Naive thymus-derived CD8-positive, alpha-beta T cell (primary cell): ENCODE data around the gene STPG3. TPM values are rescaled to one million over a fixed set of nuclear protein-coding genes. Genes with fewer than 3 reads are reported as not detected.

Experiments used
- ATAC-seq, 2 donors: fragments of 150-1000 bp; cut with Tn5 transposase in 1 of 2; sonication (Bioruptor Pico), chemical (Tn5 transposase) in 1 of 2; 1 replicate in 1 of 2; 2 replicates in 1 of 2; pipeline ENCODE4 v1.10.0; 2021; ENCODE audit warnings: mild to moderate bottlenecking in 2 of 2, moderate library complexity in 2 of 2
- POLR2A ChIA-PET: fragments of 350-600 bp; sonication (Branson Sonifier 250); formaldehyde crosslinking; loops from one replicate; lab custom pipeline; 2021; ENCODE audit warnings: antibody characterized with exemption; lab: Charles Lee
- DNase-seq, 10 donors: peaks; one replicate each; pipeline versions ENCODE4 v3.0.0 to v3.0.0-alpha.2; 2020 to 2022
- H3K27ac Mint-ChIP-seq, 10 donors: one replicate each; pipeline ENCODE4 v1.8.0; 2020 to 2022; ENCODE audit warnings: mild to moderate bottlenecking in 10 of 10, mixed read lengths in 10 of 10, moderate library complexity in 4 of 10, inconsistent platforms in 1 of 10
- H3K27me3 Mint-ChIP-seq, 5 donors: one replicate each; pipeline ENCODE4 v1.8.0; 2021 to 2022; ENCODE audit warnings: mixed read lengths in 5 of 5
- H3K36me3 Mint-ChIP-seq, 3 donors: one replicate each; pipeline ENCODE4 v1.8.0; 2020 to 2022; ENCODE audit warnings: mixed read lengths in 3 of 3, mild to moderate bottlenecking in 2 of 3, inconsistent platforms in 1 of 3
- H3K4me1 Mint-ChIP-seq, 4 donors: one replicate each; pipeline ENCODE4 v1.8.0; 2021 to 2022; ENCODE audit warnings: mixed read lengths in 4 of 4
- H3K4me3 Mint-ChIP-seq, 10 donors: one replicate each; pipeline ENCODE4 v1.8.0; 2020 to 2022; ENCODE audit warnings: mild to moderate bottlenecking in 10 of 10, mixed read lengths in 10 of 10, moderate library complexity in 6 of 10, inconsistent platforms in 1 of 10
- H3K9me3 Mint-ChIP-seq, 9 donors: one replicate each; pipeline ENCODE4 v1.8.0; 2020 to 2022; ENCODE audit warnings: mixed read lengths in 9 of 9, mild to moderate bottlenecking in 3 of 9, inconsistent platforms in 1 of 9, moderate library complexity in 1 of 9
- polyA plus RNA-seq, 3 donors: library from polyadenylated mRNA; unstranded; fragments of 300-500 nt; fragmentation: Illumina TruSeq; gene quantifications; one replicate each; pipeline ENCODE4 v1.2.3, GENCODE V29; 2021
- total RNA-seq, 8 experiments: library from RNA in 2 of 8; stranded (reverse) in 2 of 8; gene quantifications; one replicate each; pipeline ENCODE4 v1.2.3 and lab custom pipeline; 2021 to 2026

The STPG3 gene
- total and polyA plus RNA-seq, 5 experiments from 2014 or later = not detected

DNA sequence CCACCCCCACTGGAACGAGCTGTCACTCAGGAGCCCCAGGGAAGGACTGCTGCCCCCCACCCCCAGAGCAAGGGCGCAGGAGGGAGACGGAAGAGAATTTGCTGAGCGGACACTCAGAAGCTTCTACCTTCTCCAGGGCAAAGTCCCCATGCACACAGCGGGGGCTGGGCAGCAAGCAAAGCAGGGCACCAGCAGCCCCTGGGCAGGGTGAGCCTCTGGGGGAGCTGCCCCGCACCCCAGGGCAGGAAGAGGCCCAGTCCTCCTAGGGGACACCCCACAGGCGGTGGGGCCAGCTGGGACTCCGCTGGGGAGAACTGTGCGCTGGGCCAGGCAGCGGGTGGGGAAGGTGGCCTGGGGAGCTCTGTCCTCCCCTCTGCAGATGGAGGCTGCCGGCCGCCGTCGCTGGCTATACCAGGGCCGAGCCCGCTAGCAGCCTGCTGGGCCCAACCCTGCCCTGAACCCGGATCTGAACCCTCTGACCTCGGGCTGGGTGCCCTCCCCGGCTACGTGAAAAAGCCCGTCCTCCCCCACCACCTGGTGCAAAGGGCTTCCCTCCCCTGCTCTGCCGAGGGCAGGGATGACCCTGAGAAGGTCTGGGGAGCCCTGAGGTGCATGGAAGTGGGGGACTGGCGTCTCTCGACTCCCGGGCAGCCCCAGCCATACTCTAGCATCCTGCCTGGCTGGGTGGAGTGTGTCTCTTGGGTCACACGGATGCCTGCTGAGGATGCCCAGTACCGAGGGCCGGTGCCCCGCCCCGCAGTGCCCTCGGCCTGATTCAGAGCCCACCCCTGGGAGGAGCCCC is 21.0 kb upstream of the STPG3 start:
- Mint-ChIP-seq H3K4me1 (peaks cover 4 to 12% (median 6%) of the 10 kb centered on the region in 4 donors), H3K27ac (no peak overlapping the region), H3K36me3 (peaks cover 0 to 2% (median 1%) of the 10 kb centered on the region in 3 donors), H3K9me3 (no peaks in the 10 kb centered on the region), H3K27me3 (peaks cover 2 to 24% (median 4%) of the 10 kb centered on the region in 5 donors), H3K4me3 (no peak overlapping the region)
- POLR2A ChIA-PET = interaction anchor here (3.0 kb wide), 1 partner anchor 10 kb away, joined by 8 read pairs; the partner anchor contains the start of gene TUBB4B
- DNase-seq = no peak
- ATAC-seq = no peak

DNA sequence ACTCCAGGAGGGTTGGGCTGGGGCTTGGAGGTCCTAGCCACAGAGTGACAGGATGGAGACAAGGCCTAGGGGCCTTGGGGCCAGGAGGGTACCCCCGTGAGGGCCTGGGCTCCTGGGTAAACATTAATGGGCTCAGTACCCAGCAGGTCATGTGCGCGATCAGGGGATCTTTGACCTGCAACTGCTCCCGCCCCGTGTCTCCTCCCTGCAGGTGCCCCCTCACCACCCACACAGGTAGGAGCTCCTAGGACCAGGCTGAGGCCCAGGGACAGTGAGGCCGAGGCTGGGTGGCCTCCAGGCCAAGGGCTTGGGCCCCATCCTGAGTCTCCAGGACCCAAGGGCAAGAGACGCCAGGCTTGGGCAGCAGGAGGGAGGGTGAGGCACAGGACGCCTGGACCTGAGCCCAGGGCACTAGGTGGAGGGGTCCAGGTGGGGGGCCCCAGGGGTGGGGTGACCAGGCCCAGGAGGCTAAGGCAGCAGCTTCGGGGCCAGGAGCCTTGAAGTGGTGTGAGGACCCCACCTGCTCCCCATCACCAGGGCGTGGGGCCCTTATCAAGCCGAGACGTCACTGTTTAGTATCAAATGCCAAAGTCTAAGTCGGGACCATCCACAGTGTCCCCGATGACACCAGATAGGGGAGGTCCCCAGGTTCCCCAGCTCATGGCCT is 20.2 kb upstream of the STPG3 start, which contains the start of gene SLC34A3:
Gene SLC34A3 (plus strand): TSS at position 197 of the 667 bp plus-strand sequence. CDS start 802 bp downstream, outside the sequence.
- Mint-ChIP-seq H3K36me3 (peaks cover 0 to 2% (median 1%) of the 10 kb centered on the region in 3 donors), H3K27me3 (peaks cover 2 to 28% (median 4%) of the 10 kb centered on the region in 5 donors), H3K9me3 (no peaks in the 10 kb centered on the region), H3K27ac (no peak within 1 kb of the TSS), H3K4me3 (no peak within 1 kb of the TSS), H3K4me1 (peaks cover 5 to 11% (median 7%) of the 10 kb centered on the region in 4 donors)
- no peak for DNase-seq
- ATAC-seq = no peak
- POLR2A ChIA-PET = interaction anchor here (0.5 to 3.0 kb wide), 2 partner anchors 9 to 98 kb away, joined by 3 to 8 read pairs; partner anchors contain the start of gene TUBB4B

DNA sequence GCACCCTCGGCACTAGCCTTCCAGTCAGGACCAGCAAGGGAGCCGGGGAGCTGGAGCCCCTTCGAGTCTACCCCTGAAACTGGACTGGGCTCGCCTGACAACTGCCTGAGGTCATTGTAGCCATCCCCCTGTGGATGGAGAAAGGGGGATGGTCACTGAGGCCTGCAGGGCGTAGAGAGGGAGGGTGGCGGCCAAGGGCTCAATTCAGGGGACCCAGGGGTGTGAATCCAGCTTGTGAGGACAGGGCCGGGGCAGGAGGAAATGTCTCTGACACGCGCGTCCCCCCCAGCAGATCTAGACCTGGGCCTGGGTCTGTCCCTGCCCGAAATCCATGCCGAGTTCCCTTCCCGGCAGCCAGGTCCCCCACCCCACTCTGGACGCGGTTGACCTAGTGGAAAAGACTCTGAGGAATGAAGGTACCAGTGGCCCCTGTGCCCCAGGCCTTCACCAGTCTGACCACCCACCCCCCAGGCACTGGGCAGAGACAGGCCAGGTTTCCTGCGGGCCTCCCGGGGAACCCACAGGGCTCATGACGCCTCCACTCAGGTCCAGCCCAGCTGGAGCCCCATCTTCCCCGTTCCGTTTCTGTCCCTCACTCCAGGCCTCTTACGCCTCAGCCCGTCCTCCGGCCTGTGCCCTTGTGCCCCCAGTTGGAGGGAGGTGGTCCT is 19.6 kb upstream of the STPG3 start:
- peaks cover 2 to 28% (median 4%) of the 10 kb centered on the region in 5 donors for H3K27me3 Mint-ChIP-seq
- H3K36me3 Mint-ChIP-seq = peaks cover 0 to 2% (median 1%) of the 10 kb centered on the region in 3 donors
- DNase-seq (no peak), ATAC-seq (no peak)
- no peaks in the 10 kb centered on the region for H3K9me3 Mint-ChIP-seq
- H3K4me1 Mint-ChIP-seq = peaks cover 7 to 11% (median 8%) of the 10 kb centered on the region in 4 donors
- H3K27ac Mint-ChIP-seq = peak overlapping the region in 1 of 10 donors; percentile 53
- POLR2A ChIA-PET = interaction anchor here (0.5 to 3.0 kb wide), 2 partner anchors 9 to 99 kb away, joined by 3 to 8 read pairs; partner anchors contain the start of gene TUBB4B
- H3K4me3 Mint-ChIP-seq = no peak overlapping the region

DNA sequence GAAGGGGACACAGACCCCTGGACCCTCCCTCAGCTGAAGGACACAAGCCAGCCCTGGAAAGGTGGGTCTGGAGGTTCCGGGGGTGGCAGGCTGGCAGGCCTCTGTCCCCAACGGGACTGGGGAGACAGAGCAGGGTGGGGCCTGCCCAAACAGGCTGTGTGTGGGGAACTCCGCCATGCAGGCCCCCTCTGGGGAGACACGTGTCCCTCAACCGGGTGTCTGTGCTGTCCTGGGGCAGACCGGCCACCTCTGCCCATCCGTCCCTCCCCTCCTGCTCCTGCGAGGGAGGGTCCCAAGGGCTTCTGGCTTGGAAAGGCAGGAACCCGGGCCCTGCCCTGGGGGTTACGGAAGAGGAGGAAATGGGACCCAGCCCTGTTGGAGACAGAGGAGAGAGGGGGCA is 19.0 kb upstream of the STPG3 start:
- no peaks in the 10 kb centered on the region for H3K9me3 Mint-ChIP-seq
- H3K27ac Mint-ChIP-seq = peak overlapping the region in 1 of 10 donors; percentile 53
- ATAC-seq (no peak), DNase-seq (no peak)
- peaks cover 2 to 28% (median 4%) of the 10 kb centered on the region in 5 donors for H3K27me3 Mint-ChIP-seq
- H3K4me1 Mint-ChIP-seq = peaks cover 7 to 13% (median 10%) of the 10 kb centered on the region in 4 donors
- H3K4me3 Mint-ChIP-seq = no peak overlapping the region
- H3K36me3 Mint-ChIP-seq = peaks cover 0 to 2% (median 1%) of the 10 kb centered on the region in 3 donors
- POLR2A ChIA-PET = interaction anchor here (3.0 kb wide), 1 partner anchor 8 kb away, joined by 8 read pairs; the partner anchor contains the start of gene TUBB4B

DNA sequence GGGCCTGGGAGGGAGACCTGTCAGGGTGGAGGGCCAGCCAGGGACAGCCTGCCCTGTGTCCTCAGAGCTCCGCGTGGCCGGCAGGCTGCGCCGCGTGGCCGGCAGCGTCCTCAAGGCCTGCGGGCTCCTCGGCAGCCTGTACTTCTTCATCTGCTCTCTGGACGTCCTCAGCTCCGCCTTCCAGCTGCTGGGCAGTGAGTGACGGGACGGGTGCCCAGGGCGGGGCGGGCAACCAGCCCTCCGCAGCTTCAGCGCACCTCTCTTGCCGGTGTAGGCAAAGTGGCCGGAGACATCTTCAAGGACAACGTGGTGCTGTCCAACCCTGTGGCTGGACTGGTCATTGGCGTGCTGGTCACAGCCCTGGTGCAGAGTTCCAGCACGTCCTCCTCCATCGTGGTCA is 18.6 kb upstream of the STPG3 start:
- DNase-seq (no peak), ATAC-seq (no peak)
- peaks cover 0 to 2% (median 1%) of the 10 kb centered on the region in 3 donors for H3K36me3 Mint-ChIP-seq
- peaks cover 5 to 13% (median 9%) of the 10 kb centered on the region in 4 donors for H3K4me1 Mint-ChIP-seq
- H3K27me3 Mint-ChIP-seq = peaks cover 2 to 24% (median 3%) of the 10 kb centered on the region in 5 donors
- H3K9me3 Mint-ChIP-seq = no peaks in the 10 kb centered on the region
- no peak overlapping the region for H3K4me3 Mint-ChIP-seq
- H3K27ac Mint-ChIP-seq = no peak overlapping the region
- POLR2A ChIA-PET = no interaction called here

- POLR2A ChIA-PET = no interaction called here
- Mint-ChIP-seq H3K36me3 (no peaks in the 10 kb centered on the region), H3K27ac (no peak overlapping the region), H3K9me3 (no peaks in the 10 kb centered on the region), H3K4me1 (peaks cover 5 to 13% (median 7%) of the 10 kb centered on the region in 4 donors), H3K27me3 (peaks cover 0 to 18% (median 0%) of the 10 kb centered on the region in 5 donors), H3K4me3 (no peak overlapping the region)
- ATAC-seq = no peak
- no peak for DNase-seq
These were observed 17.7 kb upstream of the STPG3 start for GRCh38 chr9:137233143-137233980.

DNA sequence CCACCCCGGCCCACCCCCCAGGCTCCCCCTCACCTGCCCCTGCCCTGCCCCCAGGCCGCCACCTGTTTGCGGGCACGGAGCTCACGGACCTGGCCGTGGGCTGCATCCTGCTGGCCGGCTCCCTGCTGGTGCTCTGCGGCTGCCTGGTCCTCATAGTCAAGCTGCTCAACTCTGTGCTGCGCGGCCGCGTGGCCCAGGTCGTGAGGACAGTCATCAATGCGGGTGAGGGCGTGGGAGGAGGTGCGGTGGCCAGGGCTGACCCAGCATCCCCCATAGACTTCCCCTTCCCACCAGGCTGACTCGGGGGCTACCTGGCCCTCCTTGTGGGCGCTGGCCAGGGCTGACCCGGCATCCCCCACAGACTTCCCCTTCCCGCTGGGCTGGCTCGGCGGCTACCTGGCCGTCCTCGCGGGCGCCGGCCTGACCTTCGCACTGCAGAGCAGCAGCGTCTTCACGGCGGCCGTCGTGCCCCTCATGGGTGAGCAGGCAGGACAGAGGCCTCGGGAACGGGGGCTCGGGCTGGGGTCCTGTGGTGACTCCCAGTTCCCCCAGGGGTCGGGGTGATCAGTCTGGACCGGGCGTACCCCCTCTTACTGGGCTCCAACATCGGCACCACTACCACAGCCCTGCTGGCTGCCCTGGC is 16.9 kb upstream of the STPG3 start:
- no peak overlapping the region for H3K4me3 Mint-ChIP-seq
- no peaks in the 10 kb centered on the region for H3K9me3 Mint-ChIP-seq
- no peak overlapping the region for H3K27ac Mint-ChIP-seq
- peaks cover 0 to 18% (median 0%) of the 10 kb centered on the region in 5 donors for H3K27me3 Mint-ChIP-seq
- H3K4me1 Mint-ChIP-seq = peaks cover 5 to 19% (median 12%) of the 10 kb centered on the region in 4 donors
- POLR2A ChIA-PET = interaction anchor here (1.4 kb wide), 1 partner anchor 21 kb away, joined by 5 read pairs; the partner anchor contains the start of gene NELFB
- H3K36me3 Mint-ChIP-seq = no peaks in the 10 kb centered on the region
- DNase-seq = no peak
- no peak for ATAC-seq

DNA sequence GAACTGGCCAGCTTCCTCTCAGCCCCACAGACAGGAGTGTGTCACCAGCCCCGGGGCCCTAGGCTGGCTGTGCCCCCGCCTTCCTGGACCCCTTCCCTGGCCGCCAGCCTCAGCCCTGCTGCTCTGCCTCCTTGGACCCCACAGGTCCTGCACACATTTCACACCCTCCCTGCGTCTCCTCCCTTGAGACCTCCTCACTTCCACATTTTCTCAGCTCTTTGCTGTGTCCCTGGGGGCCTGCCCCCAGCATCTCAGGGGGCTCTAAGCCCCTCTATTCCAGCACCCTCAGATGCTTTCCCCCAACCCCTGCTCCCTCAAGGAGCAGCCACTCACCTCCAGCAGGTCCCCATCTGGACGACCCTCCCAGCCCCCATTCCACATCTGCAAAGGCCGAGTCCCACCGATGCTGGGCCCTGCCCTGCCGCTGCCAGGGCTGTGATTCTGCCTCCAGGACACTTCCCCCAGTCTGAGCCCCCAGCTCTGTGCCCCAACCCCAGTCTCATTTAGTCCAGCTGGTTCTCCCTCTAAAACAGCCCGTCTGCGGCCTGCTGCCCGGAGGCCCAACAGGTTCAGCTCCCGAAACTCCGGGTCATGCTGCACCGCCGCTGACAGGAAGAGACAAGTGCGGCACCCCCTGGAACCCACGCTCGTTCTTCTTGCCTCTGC is 16.2 kb upstream of the STPG3 start:
- H3K4me3 Mint-ChIP-seq = peak overlapping the region in 1 of 10 donors; percentile 29
- peaks cover 5 to 26% (median 14%) of the 10 kb centered on the region in 4 donors for H3K4me1 Mint-ChIP-seq
- POLR2A ChIA-PET = interaction anchor here (0.9 to 1.4 kb wide), 2 partner anchors 11 to 20 kb away, joined by 3 to 5 read pairs; partner anchors contain the start of gene NELFB
- no peak for DNase-seq
- H3K27ac Mint-ChIP-seq = peak overlapping the region in 1 of 10 donors; percentile 11
- ATAC-seq = no peak
- peaks cover 0 to 18% (median 0%) of the 10 kb centered on the region in 5 donors for H3K27me3 Mint-ChIP-seq
- H3K9me3 Mint-ChIP-seq = no peaks in the 10 kb centered on the region
- no peaks in the 10 kb centered on the region for H3K36me3 Mint-ChIP-seq

DNA sequence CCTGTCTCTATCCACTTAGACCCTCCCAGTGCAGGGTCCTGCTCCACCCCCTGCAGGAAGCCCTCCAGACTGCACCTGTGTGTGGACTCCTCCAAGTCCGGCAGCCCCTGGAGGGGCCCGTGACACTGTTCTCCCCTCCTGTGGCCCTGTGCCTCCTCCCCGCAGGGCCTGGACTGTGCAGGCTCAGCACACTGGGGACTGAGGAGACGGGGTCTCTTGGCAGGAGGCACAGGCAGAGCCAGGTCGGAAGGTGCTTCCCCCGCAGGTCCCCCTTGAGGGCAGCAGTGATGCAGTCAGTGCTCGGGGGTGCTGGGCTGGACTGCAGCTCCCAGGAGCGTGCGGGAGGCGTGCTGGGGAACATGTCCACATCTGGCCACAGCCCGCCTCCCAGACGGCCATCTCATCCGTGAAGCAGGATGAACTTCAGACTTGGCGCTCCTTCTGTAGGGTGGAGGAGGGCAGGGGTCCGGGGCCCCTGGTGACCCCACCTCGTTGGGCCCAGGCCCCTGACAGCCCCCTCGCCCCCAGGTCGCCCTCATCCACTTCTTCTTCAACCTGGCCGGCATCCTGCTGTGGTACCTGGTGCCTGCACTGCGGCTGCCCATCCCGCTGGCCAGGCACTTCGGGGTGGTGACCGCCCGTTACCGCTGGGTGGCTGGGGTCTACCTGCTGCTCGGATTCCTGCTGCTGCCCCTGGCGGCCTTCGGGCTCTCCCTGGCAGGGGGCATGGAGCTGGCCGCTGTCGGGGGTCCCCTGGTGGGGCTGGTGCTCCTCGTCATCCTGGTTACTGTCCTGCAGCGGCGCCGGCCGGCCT is 15.5 kb upstream of the STPG3 start:
- Mint-ChIP-seq H3K27me3 (peaks cover 0 to 18% (median 0%) of the 10 kb centered on the region in 5 donors), H3K4me3 (no peak overlapping the region), H3K36me3 (no peaks in the 10 kb centered on the region), H3K9me3 (no peaks in the 10 kb centered on the region), H3K4me1 (peaks cover 5 to 28% (median 14%) of the 10 kb centered on the region in 4 donors), H3K27ac (no peak overlapping the region)
- ATAC-seq = no peak
- POLR2A ChIA-PET = interaction anchor here (0.9 to 1.7 kb wide), 7 partner anchors 12 to 384 kb away, joined by 3 to 7 read pairs (median 4); partner anchors contain the start of genes EXD3, MAN1B1, NELFB and NOXA1
- no peak for DNase-seq
